GM19240 (cell line): ENCODE results near the gene ZNF638.

Experiments used
- DNase-seq: peaks from one replicate; pipeline ENCODE4 v3.0.0; 2011; ENCODE audit warnings: low spot score; ENCODE audit not compliant: insufficient read length

The ZNF638 gene

DNA sequence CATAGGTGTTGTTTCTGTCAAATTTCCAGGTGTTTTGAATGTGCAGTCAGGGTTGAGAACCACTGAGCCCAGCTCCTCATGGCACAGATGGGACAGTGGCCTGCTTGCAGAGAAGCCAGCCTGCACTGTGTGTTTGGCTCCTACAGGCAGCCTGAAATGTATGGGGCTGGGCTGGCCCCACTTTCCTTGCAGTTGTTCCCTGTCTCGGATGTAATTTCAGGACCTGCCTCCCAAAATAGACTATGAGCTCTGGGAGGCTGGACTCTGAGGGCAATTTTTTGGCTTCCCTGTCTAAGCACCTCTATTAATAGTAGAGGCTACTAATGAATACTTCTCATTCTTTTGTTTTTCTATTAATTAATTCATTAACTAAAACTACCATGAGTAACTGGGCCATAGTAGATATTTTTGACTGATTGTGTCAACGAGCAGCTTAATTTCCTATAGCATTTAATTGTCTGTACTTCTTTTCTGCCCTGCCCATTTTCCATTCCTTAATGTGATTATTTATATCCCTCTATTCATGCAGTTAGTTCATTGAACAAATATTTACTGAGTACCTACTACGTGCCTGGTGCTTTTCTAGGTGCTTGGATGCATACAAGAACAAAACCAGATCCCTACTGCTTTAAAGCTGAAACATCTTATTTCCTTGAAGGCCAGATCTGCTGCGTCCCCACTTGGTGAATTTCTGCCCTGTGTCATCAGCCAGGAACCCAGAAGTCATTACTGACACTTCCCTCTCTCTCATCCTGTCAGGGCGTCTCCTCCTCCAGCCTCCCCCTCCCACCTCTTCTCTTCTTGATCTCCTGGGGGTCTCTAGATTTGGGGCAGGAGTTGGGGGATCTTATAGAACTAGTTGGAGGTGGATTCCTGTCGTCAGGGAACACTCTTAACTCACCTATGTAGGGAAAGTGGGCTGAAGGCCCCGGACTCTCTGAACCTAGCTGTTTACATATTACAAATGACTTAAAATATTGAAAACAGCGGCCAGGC, 138.1 kb downstream of the ZNF638 start:
- no peak for DNase-seq

DNA sequence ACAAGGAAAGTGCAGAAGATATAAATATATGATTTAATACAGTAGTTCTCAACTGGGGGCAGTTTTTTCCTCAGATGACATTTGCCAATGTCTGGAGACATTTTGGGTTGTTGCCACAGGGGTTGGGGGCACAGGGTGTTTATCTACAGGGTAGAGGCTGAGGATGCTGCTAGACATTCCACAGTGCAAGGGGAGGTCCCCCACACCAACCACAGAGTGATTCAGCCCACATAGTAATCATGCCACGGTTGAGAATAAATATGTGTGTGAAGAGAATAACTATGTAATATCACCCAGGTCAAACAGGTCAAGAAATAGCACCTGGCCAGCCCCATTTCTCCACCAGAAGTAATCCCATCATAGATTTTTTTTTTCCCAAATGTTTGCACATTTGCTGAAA, 139.7 kb downstream of the ZNF638 start:
- no peak for DNase-seq

DNA sequence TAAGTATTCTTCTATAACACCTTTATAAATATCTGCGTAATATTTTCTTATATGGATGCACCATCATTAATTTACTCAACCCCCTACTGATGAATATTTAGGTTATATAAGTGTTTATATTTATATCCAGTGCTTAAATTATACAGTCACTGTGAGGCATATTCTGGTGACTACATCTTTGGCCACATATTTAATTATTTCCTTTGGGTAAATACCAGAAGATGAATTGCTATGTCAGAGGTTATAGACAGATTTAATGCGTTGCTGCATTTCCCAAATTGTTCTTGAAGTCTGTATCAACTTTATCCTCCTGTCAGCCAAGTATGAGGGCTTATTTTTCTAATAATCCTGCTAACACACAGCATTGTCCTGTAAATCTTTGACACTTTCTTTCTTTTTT, 140.4 kb downstream of the ZNF638 start:
- DNase-seq: no peak

GRCh38 chr2:71473346-71474031, 141.9 kb downstream of the ZNF638 start:
- no peak for DNase-seq

- DNase-seq: no peak
Observed at GRCh38 chr2:71474116-71474743, 142.6 kb downstream of the ZNF638 start.

DNA sequence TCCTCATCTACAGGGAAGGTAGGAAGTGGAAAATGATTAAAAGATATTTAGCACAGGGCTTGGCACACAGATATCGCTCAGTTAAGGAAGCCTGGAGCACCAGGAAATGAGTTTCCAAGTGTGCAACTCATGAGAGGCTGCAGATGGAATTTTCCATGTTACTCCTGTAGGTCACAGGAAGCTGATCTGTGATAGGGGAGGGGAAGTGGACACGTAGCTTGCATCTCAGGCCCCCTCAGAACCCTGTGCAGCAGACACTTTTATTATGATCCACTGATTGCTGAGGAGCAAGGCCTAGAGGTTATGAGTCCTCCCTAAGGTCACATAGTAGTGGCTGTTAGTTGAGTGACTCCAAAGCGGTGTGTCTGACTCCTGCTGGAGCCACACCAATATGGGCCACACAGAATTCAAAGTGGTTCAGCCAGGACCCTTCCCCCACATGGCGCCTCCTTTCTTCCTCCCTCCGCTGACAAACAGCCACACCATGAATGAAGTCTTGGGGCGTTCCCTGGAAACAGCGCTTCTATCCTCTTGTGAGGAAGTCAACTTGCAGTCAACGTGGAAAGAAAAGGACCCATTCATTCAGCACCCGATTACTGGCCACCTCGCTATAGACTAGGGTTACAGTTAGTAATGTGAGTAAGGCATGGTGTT, 143.3 kb downstream of the ZNF638 start:
- no peak for DNase-seq

DNA sequence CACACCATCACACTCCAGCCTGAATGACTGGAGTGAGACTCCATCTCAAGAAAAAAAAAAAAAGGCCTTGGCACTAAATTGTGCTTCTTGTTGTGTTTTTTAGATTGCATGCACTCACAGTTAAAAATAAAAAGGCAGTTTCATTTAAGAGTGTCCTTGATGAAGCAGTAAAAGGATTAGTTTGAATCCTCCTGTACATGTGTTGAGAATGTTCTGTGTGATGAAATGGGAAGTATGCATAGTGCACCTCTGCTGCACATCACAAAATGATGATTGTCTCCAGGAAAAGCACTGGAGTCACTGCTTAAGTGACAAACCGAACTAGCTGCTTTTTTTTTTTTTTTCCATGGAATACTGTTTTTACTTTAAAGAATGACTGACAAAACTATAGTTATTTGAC, 144.9 kb downstream of the ZNF638 start:
- no peak for DNase-seq

GRCh38 chr2:71477231-71477691, 145.7 kb downstream of the ZNF638 start:
- no peak for DNase-seq

GRCh38 chr2:71478806-71479205, 147.2 kb downstream of the ZNF638 start:
- DNase-seq: no peak

GRCh38 chr2:71479261-71479660, 147.7 kb downstream of the ZNF638 start:
- DNase-seq: no peak

GRCh38 chr2:71481111-71481510, 149.5 kb downstream of the ZNF638 start:
- no peak for DNase-seq

DNA sequence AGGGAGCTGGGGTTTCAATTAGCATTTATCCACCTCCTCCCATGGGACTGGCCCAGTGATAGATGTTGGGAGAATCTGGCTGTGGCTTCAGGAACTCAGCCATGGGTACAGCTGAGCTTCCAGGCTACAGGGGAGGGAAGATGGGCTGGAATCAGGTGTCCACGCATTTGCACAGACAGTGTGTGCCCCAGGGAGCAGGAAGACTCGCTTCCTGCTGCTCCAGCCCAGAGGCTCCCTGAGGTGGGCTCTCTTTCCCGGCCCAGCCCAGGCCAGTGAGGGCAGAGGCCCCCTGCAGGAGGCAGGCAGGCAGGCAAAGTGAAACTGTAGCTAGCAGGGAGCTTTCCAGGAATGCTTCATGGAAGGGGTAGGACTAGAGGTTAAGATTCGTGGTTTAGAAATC, 150.5 kb downstream of the ZNF638 start:
- no peak for DNase-seq

DNA sequence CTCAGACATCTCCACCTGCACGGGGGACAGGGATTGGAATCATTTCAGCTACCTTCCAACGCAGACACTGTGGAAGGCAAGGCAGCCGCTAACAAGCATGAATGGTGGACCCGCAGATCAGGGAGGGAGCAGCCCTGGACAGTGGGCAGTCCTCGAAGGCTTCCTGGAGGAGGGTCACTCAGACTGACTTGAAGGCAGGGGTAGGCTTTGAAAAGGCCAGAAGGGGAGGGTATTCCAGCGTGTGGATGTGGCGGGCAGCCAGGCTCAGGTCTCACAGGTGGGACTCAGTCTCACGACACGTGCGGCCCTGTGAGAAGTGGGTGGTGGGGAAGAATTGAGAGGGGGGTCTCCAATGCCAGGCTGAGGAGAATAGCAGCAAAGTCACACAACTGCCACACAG, 151.7 kb downstream of the ZNF638 start:
- DNase-seq: no peak

GRCh38 chr2:71484354-71484753, 152.8 kb downstream of the ZNF638 start:
- DNase-seq: no peak
